HG03575 (cell line): ENCODE results near the gene FXYD6.

ENCODE experiments used
- ATAC-seq: cut with Tn5 transposase; IDR thresholded peaks from one replicate; pipeline ENCODE4 v1.9.1; 2021; ENCODE audit not compliant: unreplicated experiment, insufficient number of reproducible peaks, low FRiP score; ENCODE audit errors: extremely low read depth

Gene FXYD6

DNA sequence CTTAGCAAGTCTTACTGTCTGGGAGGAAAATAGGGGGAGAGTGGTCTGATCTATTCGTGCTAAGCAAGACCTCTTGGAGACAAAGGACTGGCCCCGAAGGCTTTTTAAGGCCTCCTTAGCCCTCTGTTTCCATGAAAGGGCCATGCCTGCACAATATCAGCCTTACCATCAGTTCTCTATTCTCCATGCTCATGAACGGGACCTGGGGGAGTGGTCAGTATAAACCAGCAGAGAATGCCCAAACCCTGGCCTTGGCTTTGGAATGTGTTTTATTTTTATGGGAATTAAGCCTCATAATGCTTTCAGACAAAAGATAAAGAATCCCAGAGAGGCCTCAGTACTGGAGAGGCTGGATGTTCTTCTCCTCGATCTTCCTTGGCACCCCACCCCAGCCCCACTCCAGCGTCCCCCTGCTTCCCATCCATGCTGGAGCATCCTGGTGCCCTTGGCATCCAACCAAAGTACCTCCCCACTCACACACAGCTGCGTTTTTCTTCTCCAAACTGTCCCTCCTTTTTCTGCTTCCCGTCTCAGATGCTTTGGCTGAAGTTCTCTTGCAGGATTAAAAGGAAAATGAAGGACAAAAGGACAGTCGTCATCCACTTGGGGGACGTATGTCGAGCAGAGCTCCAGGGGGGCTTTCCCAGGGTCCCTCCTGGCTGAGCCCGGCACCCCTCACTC is 18.6 kb downstream of the FXYD6 start:
- ATAC-seq: no peak

GRCh38 chr11:117855912-117856651 is 20.4 kb downstream of the FXYD6 start:
- ATAC-seq: no peak

DNA sequence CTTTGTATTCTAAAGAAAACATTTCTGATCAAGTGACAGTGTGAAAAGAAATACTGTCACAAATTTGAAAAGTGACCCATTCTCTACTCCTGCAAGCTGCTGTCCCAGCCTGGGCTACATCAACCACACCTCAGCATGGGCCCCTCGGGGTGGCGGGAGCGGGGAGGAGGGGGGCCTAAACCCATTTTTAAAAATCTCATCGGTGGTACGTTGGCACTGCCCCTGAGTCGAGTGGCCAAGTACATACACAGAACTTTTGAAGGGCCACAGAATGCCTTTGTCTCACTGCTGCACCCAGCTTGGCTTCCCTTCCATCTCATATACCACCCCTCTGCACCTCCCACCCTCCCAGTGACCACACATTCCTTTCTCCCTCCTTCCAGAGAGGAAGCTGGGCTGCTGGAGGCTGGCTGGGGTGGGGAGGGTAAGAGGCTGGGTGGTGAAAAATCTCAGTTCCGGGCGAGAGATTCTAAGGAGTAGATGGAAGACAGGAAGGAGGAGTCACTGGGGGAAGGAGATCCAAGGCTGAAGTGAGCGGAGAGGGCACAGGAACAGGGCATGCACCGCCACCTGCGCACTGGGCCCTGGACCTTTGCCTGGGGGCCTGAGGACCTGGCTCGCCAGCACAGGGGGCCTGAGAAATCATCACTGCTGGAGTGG is 21.1 kb downstream of the FXYD6 start:
- no peak for ATAC-seq

DNA sequence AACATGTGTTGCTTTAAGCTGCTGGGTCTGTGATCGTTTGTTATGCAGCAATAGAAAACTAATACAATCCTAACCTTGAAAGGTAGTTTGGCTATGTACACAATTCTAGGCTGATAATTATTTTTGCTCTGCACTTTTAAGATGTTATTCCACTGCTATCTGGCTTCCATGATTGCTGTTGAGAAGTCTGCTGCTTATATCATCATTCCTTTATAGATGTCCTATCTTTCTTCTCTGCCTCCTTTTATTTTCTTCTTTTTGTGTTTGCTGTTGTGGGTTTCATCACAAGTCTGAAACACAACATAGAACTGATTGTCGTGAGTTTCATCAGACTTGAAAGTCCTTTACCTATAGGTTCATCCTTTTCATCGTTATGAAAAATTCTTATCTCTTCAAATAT is 24.1 kb downstream of the FXYD6 start:
- no peak for ATAC-seq

DNA sequence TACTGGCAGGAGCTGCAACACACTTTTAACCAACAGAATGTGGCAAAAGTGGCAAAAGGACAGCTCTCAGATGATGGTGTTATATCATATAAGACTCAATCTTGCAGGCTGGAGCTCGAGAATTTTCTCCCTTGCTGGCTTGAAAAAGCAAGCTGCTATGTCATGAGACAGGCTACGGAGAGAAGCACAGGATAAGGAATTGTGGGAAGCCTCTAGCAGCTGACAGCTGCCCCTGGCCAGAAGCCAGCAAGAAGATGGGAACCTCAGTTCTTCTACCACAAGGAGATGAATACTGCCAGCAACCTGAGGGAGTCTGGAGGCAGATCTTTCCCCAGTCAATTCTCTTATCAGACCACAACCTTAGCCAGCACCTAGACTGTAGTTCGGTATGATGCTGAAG is 24.6 kb downstream of the FXYD6 start:
- ATAC-seq: no peak

DNA sequence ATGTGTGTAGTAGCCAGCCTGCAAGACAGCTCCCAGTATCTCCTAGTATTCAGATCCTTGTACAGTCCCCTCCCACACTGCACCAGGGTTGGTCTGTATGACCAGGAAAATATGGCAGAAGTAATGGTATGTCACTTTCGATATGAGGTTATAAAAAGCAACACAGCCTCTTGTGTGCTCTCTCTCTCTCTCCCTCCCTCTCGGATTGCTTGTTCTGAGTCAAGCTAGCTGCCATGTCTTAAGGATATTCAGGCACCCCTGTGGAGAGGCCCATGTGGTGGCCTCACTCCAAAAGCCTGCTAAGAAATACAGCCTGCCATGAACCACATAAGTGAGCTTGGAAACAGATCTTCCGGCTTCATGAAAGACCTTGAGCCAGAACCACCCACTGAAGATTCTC is 25.4 kb downstream of the FXYD6 start:
- no peak for ATAC-seq

GRCh38 chr11:117849781-117850414 is 26.6 kb downstream of the FXYD6 start:
- no peak for ATAC-seq

- no peak for ATAC-seq
Observed at GRCh38 chr11:117843666-117844484, 32.6 kb downstream of the FXYD6 start.

DNA sequence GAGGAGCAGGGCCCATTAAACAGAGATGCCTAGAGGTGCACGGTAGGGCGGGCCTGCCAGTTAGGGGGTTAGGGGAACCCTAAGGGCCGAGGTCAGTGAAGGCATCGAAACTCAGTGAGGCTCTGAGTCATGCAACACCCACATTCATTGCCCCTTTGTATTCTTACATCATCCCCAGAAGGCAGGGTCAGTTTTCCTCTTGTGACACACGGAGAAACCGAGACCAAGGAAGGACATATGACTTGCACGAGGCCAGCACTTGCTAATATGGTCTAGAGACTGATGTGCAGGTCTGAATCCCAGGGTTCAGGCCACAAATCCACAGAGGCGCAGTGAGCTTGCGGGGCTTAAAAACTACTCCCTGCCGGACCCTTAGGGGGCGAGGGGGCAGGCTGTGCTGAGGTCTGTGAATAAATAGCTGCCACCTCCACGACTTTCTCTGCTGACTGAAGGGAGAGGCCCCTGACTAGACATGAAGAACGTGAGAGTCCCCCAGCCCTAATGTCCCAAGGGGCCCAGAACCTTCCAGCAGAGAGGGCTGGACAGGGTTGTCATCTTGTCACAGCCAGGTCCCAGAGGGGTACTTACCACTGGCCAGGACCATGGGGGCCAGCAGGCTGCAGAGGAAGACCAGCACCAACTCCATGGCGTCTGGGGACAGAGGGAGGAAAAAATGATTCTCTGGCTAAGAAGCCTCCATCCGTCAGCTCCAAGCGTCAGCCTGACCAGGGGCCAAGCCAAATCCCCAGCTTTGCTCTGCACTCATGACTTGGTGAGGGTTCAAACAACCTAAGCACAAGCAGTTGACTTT is 34.1 kb downstream of the FXYD6 start:
- no peak for ATAC-seq

DNA sequence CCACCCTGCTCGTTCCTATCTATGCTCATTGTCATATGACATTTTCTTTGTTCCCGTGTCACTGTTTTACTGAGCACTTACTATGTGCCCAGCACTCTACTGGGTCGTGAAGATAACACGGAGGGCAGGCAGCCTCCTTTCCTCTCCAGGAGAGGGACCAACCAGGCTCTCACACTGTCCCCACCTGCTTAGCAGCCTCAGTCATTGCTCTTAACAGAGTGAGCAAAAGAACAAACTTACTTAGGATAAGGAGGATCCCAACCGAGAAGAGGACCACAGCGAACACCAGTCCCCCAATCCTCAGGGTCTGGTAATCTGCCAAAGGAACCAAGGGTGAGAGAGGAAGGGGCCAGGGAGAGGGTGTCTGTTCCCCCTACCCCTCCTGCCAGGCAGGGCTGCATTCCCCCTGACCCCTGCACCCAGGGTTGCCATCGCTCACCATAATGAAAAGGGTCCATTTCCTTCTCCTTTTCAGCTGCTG is 34.9 kb downstream of the FXYD6 start:
- ATAC-seq: no peak

DNA sequence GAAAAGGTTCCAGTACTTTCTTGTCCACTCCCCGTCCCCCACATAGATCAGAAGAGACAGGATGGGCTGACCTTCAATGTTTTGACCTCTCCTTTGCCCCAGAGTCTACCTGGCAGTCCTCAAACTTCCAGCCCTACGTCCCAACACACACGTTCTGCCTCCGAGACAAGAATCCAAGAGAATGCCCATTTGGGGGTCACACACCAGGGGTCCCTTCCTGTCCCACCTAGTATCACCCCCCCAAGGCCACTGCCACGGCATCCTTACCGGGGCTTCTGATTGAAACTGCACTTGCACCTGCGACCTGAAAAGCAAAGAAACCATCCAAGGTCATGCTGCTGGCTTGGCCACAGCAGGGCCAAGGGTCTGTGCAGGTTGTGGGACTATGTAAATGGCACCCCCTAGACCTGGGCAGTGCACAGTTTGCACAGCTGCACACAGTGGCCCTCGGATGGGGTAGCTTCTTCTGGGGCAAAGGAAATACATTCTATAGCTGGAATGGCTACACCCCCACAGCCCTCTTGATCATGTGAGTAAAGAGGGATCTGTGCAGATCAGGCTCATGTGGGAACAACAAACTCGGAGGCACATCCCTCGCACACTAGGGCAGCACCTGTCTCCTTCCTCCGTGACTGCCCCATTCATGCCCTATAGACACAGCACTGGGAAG is 35.4 kb downstream of the FXYD6 start:
- ATAC-seq: no peak

DNA sequence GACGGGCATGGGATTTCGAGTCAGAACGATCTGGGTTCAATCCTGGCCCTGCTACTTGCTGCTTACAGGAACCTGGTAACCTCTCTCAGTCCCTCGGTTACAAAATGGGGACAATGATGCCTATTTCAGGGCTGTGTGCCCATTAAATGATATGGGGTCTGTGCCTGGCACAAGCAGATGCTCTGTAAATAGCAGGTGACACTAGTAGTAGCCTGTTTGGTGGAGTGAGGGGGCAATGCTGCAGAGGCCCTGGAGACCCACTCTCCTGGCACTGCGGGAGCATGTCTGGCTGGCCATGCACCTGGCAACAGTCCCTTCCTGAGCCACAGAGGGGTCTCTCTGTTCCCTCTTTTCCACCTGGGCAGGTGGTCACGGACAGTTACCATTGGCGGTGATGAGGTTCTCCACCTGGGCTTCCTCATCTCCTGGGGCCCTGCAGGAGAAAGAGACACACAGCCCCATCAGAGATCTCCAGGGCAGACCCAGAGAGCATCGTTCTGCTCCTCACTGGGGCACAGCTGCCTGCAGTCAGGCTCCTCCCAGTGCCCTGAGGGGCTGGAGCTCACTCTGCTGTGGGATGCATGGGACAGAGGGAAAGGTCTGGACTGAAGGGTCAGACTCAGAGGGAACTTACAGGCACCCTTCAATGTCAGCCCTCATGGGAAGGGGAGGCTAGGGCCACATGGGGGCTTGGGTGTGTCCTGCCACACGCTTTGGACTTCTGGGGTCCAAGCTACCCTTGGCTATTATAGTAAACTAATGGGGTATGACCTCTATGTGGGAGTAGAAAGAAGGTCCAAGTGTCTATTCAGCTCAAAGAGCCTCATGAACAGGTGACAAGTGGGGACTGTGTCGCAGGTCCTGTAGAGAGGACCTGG is 36.3 kb downstream of the FXYD6 start:
- ATAC-seq: no peak

DNA sequence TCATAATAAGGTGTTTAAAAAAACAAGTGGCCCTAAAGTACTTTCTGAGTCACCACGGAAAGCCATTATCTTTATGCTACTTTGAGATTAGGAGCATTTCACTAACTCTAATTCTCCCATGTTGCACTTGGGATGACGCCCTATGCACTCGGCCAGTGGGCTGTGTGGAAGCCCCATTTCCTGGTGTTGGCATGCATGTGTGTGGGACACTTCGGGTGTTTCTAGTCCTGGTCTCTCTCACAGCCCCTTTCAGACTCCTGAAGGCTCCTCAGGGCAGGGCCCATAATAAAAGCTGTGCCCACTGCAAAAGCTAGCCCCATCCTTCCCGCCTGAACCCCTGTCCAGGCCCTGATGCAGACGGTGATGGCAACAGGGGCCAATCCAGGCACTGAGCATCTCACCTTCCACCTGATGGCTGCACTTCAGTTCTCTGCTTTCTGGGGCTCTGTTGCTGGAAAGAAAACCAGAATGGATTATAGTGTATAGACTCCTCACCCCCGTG is 37.0 kb downstream of the FXYD6 start:
- no peak for ATAC-seq

DNA sequence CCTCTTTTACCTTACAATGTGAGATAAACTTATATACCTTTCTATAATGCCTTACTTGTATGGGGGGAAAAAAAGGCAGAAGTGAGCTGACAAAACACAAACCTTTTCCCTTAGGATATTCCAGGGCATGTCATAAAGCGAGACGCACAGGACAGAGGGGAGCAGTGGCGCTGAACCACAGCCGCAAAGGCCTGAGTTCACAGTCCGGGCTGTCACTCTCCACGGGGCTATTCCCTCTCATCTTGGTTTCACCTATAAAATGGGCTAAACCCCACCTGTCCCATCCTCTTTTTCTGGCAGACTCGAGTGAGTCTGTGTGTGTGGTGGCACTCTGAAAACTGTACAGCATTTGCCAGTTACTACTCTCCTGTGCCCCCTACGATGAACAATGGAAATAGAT is 37.6 kb downstream of the FXYD6 start:
- no peak for ATAC-seq

DNA sequence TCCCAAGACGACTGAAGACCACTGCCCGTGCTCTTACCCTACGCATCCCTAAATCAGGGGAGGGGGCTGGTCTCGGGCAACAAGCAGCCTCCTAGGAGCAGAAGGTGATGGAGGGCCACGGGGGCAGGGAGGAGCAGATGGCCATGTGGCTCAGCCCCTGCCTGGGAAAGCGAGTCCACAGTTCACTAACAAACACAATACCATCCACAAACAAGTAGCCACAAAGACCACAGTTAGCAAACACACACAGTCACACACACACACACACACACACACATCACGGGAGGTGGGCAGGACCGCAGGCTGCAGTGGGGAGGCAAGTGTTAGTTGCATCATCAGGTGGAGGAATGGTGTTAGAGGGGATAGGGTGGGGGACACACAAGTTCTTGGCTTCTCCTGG is 38.7 kb downstream of the FXYD6 start:
- ATAC-seq: no peak

DNA sequence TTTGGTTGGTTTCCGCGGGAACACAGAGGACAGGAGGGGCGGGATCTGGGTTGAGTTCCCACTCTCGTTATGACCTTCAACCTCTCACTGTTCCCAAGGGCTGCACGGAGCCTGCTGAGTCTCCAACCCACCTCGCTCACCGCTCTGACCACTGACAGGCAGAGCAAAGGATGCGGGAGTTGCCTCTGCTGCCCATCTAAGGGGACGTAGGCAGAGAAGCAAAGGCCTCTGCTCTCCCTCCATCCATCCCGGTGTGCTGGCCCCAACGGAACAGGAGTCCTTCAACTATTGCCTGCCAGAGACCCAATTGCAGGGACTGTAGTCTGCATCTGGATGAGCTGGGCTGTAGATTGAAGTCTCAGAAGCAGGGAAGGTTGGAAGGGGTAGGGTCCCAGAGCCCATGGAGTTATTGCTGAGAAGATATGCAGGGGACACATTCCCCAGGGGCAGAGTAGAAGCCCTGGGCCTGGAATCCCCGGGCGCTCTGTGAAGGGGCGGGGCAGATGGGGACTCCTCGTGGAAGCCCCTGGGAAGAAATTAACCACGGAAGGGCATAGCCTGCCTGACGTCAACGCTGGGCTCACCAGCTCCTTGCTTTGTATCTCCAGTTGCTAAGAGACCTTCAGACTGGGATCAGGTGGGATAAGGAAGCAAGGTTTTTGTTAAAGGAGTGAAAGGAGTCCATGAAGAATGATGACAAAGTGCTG is 39.2 kb downstream of the FXYD6 start:
- ATAC-seq: no peak
